Skeletal muscle satellite cell (primary cell): ENCODE measurements around the gene MPEG1. TPM values are rescaled to one million over a fixed set of nuclear protein-coding genes. Genes with fewer than 3 reads are reported as not detected.

Experiments
- H3K27me3 ChIP-seq: 2 replicates; pipeline ENCODE4 v1.7.0; 2013; ENCODE audit warnings: low read length; ENCODE audit not compliant: control insufficient read depth, insufficient read depth
- H3K36me3 ChIP-seq: 2 replicates; pipeline ENCODE4 v1.7.0; 2013; ENCODE audit warnings: mild to moderate bottlenecking, control low read depth, low read length; ENCODE audit not compliant: insufficient read depth
- H3K4me1 ChIP-seq: 2 replicates; pipeline ENCODE4 v1.7.0; 2013; ENCODE audit warnings: low read length; ENCODE audit not compliant: control insufficient read depth, insufficient read depth
- H3K4me2 ChIP-seq: 2 replicates; pipeline ENCODE4 v1.7.0; 2013; ENCODE audit warnings: mild to moderate bottlenecking, low read length
- H3K4me3 ChIP-seq: 2 replicates; pipeline ENCODE4 v1.7.0; 2013; ENCODE audit warnings: low read length
- H3K9ac ChIP-seq: 2 replicates; pipeline ENCODE4 v1.7.0; 2013; ENCODE audit warnings: mild to moderate bottlenecking, low read depth, low read length, moderate library complexity
- H3K9me3 ChIP-seq: replicated peaks from 2 replicates; pipeline ENCODE4 v1.7.0; 2013; ENCODE audit warnings: mild to moderate bottlenecking, control low read depth, low read length
- total RNA-seq: library from RNA; depleted of rRNA; stranded (reverse); fragments of >200 nt; gene quantifications from 2 replicates; pipeline ENCODE4 v1.2.3, GENCODE V29; 2012; rRNA removed

Gene MPEG1
- total RNA-seq = not detected in 2 replicates

GRCh38 chr11:59212744-59213631 lies at the start of gene MPEG1:
TSS of gene MPEG1 (minus strand) at chr11:59212927. CDS start at chr11:59212865, 62 bp downstream.
- H3K4me3 ChIP-seq = no peak within 1 kb of the TSS
- no peak within 1 kb of the TSS for H3K9ac ChIP-seq
- no peaks in the 10 kb centered on the region for H3K9me3 ChIP-seq
- peaks cover 25% of the 10 kb centered on the region for H3K4me1 ChIP-seq
- no peak within 1 kb of the TSS for H3K4me2 ChIP-seq
- H3K36me3 ChIP-seq = no peaks in the 10 kb centered on the region
- H3K27me3 ChIP-seq = peaks cover 48% of the 10 kb centered on the region

GRCh38 chr11:59262177-59262818 lies 49.6 kb upstream of the MPEG1 start:
- H3K4me2 ChIP-seq = no peak overlapping the region
- no peak overlapping the region for H3K4me3 ChIP-seq
- H3K9ac ChIP-seq = no peak overlapping the region
- no peaks in the 10 kb centered on the region for H3K9me3 ChIP-seq
- H3K36me3 ChIP-seq = no peaks in the 10 kb centered on the region
- H3K27me3 ChIP-seq = peaks cover 8% of the 10 kb centered on the region
- no peaks in the 10 kb centered on the region for H3K4me1 ChIP-seq

GRCh38 chr11:59261150-59261549 lies 48.4 kb upstream of the MPEG1 start:
- H3K36me3 ChIP-seq = no peaks in the 10 kb centered on the region
- H3K9ac ChIP-seq = no peak overlapping the region
- H3K4me1 ChIP-seq = no peaks in the 10 kb centered on the region
- H3K4me2 ChIP-seq = no peak overlapping the region
- H3K4me3 ChIP-seq = no peak overlapping the region
- H3K27me3 ChIP-seq = peaks cover 8% of the 10 kb centered on the region
- no peaks in the 10 kb centered on the region for H3K9me3 ChIP-seq

GRCh38 chr11:59259867-59260475 lies 47.2 kb upstream of the MPEG1 start:
- H3K4me2 ChIP-seq = no peak overlapping the region
- peaks cover 3% of the 10 kb centered on the region for H3K27me3 ChIP-seq
- no peaks in the 10 kb centered on the region for H3K36me3 ChIP-seq
- no peaks in the 10 kb centered on the region for H3K9me3 ChIP-seq
- H3K4me1 ChIP-seq = no peaks in the 10 kb centered on the region
- H3K4me3 ChIP-seq = no peak overlapping the region
- no peak overlapping the region for H3K9ac ChIP-seq

- no peaks in the 10 kb centered on the region for H3K4me1 ChIP-seq
- no peak overlapping the region for H3K4me3 ChIP-seq
- no peaks in the 10 kb centered on the region for H3K36me3 ChIP-seq
- H3K4me2 ChIP-seq = no peak overlapping the region
- H3K27me3 ChIP-seq = peaks cover 3% of the 10 kb centered on the region
- no peak overlapping the region for H3K9ac ChIP-seq
- no peaks in the 10 kb centered on the region for H3K9me3 ChIP-seq
Observed at GRCh38 chr11:59259047-59259446, 46.3 kb upstream of the MPEG1 start.

GRCh38 chr11:59255281-59255680 lies 42.6 kb upstream of the MPEG1 start:
- Histone ChIP-seq H3K36me3 (no peaks in the 10 kb centered on the region), H3K4me1 (no peaks in the 10 kb centered on the region), H3K4me3 (no peak overlapping the region), H3K9ac (no peak overlapping the region), H3K9me3 (no peaks in the 10 kb centered on the region), H3K4me2 (no peak overlapping the region), H3K27me3 (peaks cover 4% of the 10 kb centered on the region)

GRCh38 chr11:59254286-59254685 lies 41.6 kb upstream of the MPEG1 start:
- Histone ChIP-seq H3K27me3 (peaks cover 4% of the 10 kb centered on the region), H3K36me3 (no peaks in the 10 kb centered on the region), H3K4me2 (no peak overlapping the region), H3K4me3 (no peak overlapping the region), H3K4me1 (no peaks in the 10 kb centered on the region), H3K9ac (no peak overlapping the region), H3K9me3 (no peaks in the 10 kb centered on the region)

GRCh38 chr11:59253001-59253400 lies 40.3 kb upstream of the MPEG1 start:
- no peak overlapping the region for H3K9ac ChIP-seq
- no peak overlapping the region for H3K4me3 ChIP-seq
- peaks cover 4% of the 10 kb centered on the region for H3K27me3 ChIP-seq
- H3K9me3 ChIP-seq = no peaks in the 10 kb centered on the region
- no peaks in the 10 kb centered on the region for H3K36me3 ChIP-seq
- peaks cover 3% of the 10 kb centered on the region for H3K4me1 ChIP-seq
- H3K4me2 ChIP-seq = no peak overlapping the region

GRCh38 chr11:59249535-59249934 lies 36.8 kb upstream of the MPEG1 start:
- Histone ChIP-seq H3K4me1 (peaks cover 14% of the 10 kb centered on the region), H3K36me3 (no peaks in the 10 kb centered on the region), H3K9me3 (no peaks in the 10 kb centered on the region), H3K4me3 (no peak overlapping the region), H3K27me3 (peaks cover 4% of the 10 kb centered on the region), H3K4me2 (no peak overlapping the region), H3K9ac (no peak overlapping the region)

- no peaks in the 10 kb centered on the region for H3K36me3 ChIP-seq
- H3K27me3 ChIP-seq = peaks cover 4% of the 10 kb centered on the region
- no peak overlapping the region for H3K9ac ChIP-seq
- H3K4me2 ChIP-seq = peak overlapping the region; percentile 18
- peaks cover 21% of the 10 kb centered on the region for H3K4me1 ChIP-seq
- H3K9me3 ChIP-seq = no peaks in the 10 kb centered on the region
- H3K4me3 ChIP-seq = no peak overlapping the region
Observed at GRCh38 chr11:59247531-59248227, 35.0 kb upstream of the MPEG1 start.

- no peak overlapping the region for H3K4me3 ChIP-seq
- no peaks in the 10 kb centered on the region for H3K36me3 ChIP-seq
- H3K4me2 ChIP-seq = no peak overlapping the region
- no peak overlapping the region for H3K9ac ChIP-seq
- H3K4me1 ChIP-seq = peaks cover 21% of the 10 kb centered on the region
- no peaks in the 10 kb centered on the region for H3K27me3 ChIP-seq
- H3K9me3 ChIP-seq = peaks cover 4% of the 10 kb centered on the region
Observed at GRCh38 chr11:59243633-59244032, 30.9 kb upstream of the MPEG1 start.
